SK-N-SH (cell line): Measurements from ENCODE around the gene PLA2G2D. TPM values are rescaled to one million over a fixed set of nuclear protein-coding genes. Genes with fewer than 3 reads are reported as not detected.

ENCODE experiments used
- CTCF ChIA-PET: fragments of 300-600, 350-600 bp; formaldehyde crosslinking; extraction: SDS; loops from one replicate; lab custom pipeline; 2021; lab: Yijun Ruan, JAX
- POLR2A ChIA-PET: fragments of 350-600 bp; sonication (Branson Sonifier 250); formaldehyde crosslinking; extraction: SDS; loops from one replicate; lab custom pipeline; 2020; ENCODE audit warnings: antibody characterized with exemption, inconsistent platforms; lab: Yijun Ruan, JAX
- DNase-seq: peaks from one replicate; pipeline ENCODE4 v3.0.0; 2012
- H2AFZ ChIP-seq: fragments of 200-600 bp; sonication (generic); 2 replicates; pipeline ENCODE4 v1.8.1; 2016; ENCODE audit warnings: antibody characterized with exemption, mild to moderate bottlenecking, low read depth
- H3F3A ChIP-seq: fragments of 200-600 bp; sonication (generic); replicated peaks from 2 replicates; pipeline ENCODE3; 2016; ENCODE audit warnings: antibody characterized with exemption, mild to moderate bottlenecking; ENCODE audit not compliant: insufficient read depth
- H3K27ac ChIP-seq, 2 experiments: fragments of 200-500 bp in 1 of 2; fragments of 200-600 bp in 1 of 2; sonication (Bioruptor generic) in 1 of 2; sonication (generic), shearing (Covaris generic) in 1 of 2; 2 replicates each; pipeline versions ENCODE4 v1.5.1 to v1.6.1; 2014 to 2016; ENCODE audit warnings: low read depth in 2 of 2, inconsistent platforms in 1 of 2, low read length in 1 of 2, mild to moderate bottlenecking in 1 of 2, mixed read lengths in 1 of 2
- H3K27me3 ChIP-seq: fragments of 200-600 bp; sonication (generic), shearing (Covaris generic); 2 replicates; pipeline ENCODE4 v1.6.1; 2016; ENCODE audit warnings: mixed run types; ENCODE audit not compliant: insufficient read depth
- H3K36me3 ChIP-seq, 2 experiments: fragments of 200-500 bp in 1 of 2; fragments of 200-600 bp in 1 of 2; sonication (Bioruptor generic) in 1 of 2; sonication (generic) in 1 of 2; replicated peaks in 1 of 2; 2 replicates each; pipeline versions ENCODE3 to v1.5.1; 2014 to 2016; ENCODE audit warnings: low read length in 1 of 2, mild to moderate bottlenecking in 1 of 2; ENCODE audit not compliant: insufficient read depth in 2 of 2, control insufficient read depth in 1 of 2
- H3K4me1 ChIP-seq, 2 experiments: fragments of 200-500 bp in 1 of 2; fragments of 200-600 bp in 1 of 2; sonication (Bioruptor generic) in 1 of 2; sonication (generic), shearing (Covaris generic) in 1 of 2; 2 replicates each; pipeline versions ENCODE4 v1.5.1 to v1.6.1; 2014 to 2016; ENCODE audit warnings: low read depth in 1 of 2, low read length in 1 of 2, mixed run types in 1 of 2; ENCODE audit not compliant: insufficient read depth in 2 of 2, control insufficient read depth in 1 of 2
- H3K4me2 ChIP-seq: fragments of 200-600 bp; sonication (generic), shearing (Covaris generic); 2 replicates; pipeline ENCODE4 v1.6.1; 2017; ENCODE audit warnings: mixed run types
- H3K4me3 ChIP-seq, 2 experiments: fragments of 200-500 bp in 1 of 2; fragments of 200-600 bp in 1 of 2; sonication (Bioruptor generic) in 1 of 2; sonication (generic), shearing (Covaris generic) in 1 of 2; 2 replicates each; pipeline versions ENCODE4 v1.5.1 to v1.8.1; 2014 to 2016; ENCODE audit warnings: low read depth in 2 of 2, inconsistent platforms in 1 of 2, low read length in 1 of 2, mild to moderate bottlenecking in 1 of 2, mixed read lengths in 1 of 2, moderate library complexity in 1 of 2
- H3K79me2 ChIP-seq: fragments of 200-600 bp; sonication (generic); 2 replicates; pipeline ENCODE4 v1.8.1; 2017; ENCODE audit warnings: mild to moderate bottlenecking; ENCODE audit not compliant: insufficient read depth
- H3K9ac ChIP-seq: fragments of 200-600 bp; sonication (generic); 2 replicates; pipeline ENCODE4 v1.6.1; 2017; ENCODE audit warnings: mixed run types
- H3K9me2 ChIP-seq: fragments of 200-600 bp; sonication (generic); 2 replicates; pipeline ENCODE4 v1.6.1; 2017; ENCODE audit warnings: mixed run types
- H3K9me3 ChIP-seq: fragments of 200-600 bp; sonication (generic); 2 replicates; pipeline ENCODE4 v1.6.1; 2017; ENCODE audit warnings: mixed run types, mild to moderate bottlenecking, moderate library complexity
- H4K20me1 ChIP-seq: fragments of 200-600 bp; sonication (generic); 2 replicates; pipeline ENCODE4 v1.6.1; 2017; ENCODE audit warnings: mild to moderate bottlenecking, mixed run types; ENCODE audit not compliant: insufficient read depth
- ELF1 ChIP-seq: IDR thresholded peaks from 2 replicates; pipeline ENCODE4 v1.4.0; 2012
- EP300 ChIP-seq, 2 experiments: IDR thresholded peaks; 2 replicates each; pipeline versions ENCODE4 v1.4.0 to v1.6.1; 2012; ENCODE audit warnings: borderline replicate concordance in 1 of 2, low read depth in 1 of 2, low read length in 1 of 2
- EZH2phosphoT487 ChIP-seq: fragments of 200-600 bp; sonication (generic); IDR thresholded peaks from 2 replicates; pipeline ENCODE4 v1.6.1; 2017; ENCODE audit warnings: low read depth, mixed run types, mild to moderate bottlenecking, antibody characterized with exemption, moderate library complexity, borderline replicate concordance
- FOSL2 ChIP-seq: IDR thresholded peaks from 2 replicates; pipeline ENCODE4 v1.4.0; 2012; ENCODE audit warnings: low read depth, mild to moderate bottlenecking, moderate library complexity, borderline replicate concordance
- FOXJ3 ChIP-seq: sonication (generic); formaldehyde crosslinking; IDR thresholded peaks from 2 replicates; pipeline ENCODE4 v1.5.1; 2020; ENCODE audit warnings: mild to moderate bottlenecking, missing genetic modification reagents
- FOXM1 ChIP-seq: IDR thresholded peaks from 2 replicates; pipeline ENCODE4 v1.4.0; 2012; ENCODE audit warnings: low read depth, mild to moderate bottlenecking
- GABPA ChIP-seq: IDR thresholded peaks from 2 replicates; pipeline ENCODE4 v1.4.0; 2012; ENCODE audit warnings: low read depth, mild to moderate bottlenecking
- GATA2 ChIP-seq: sonication (generic); formaldehyde crosslinking; IDR thresholded peaks from 2 replicates; pipeline ENCODE4 v1.5.0; 2020; ENCODE audit warnings: mild to moderate bottlenecking, missing genetic modification reagents
- NRF1 ChIP-seq: IDR thresholded peaks from 2 replicates; pipeline ENCODE4 v1.6.1; 2012; ENCODE audit warnings: low read depth, mild to moderate bottlenecking, low read length
- RAD21 ChIP-seq: IDR thresholded peaks from 2 replicates; pipeline ENCODE4 v1.6.1; 2012; ENCODE audit warnings: mild to moderate bottlenecking, low read length
- RCOR1 ChIP-seq: fragments of 150-350 bp; IDR thresholded peaks from 2 replicates; pipeline ENCODE4 v1.6.1; 2017; ENCODE audit warnings: antibody characterized with exemption, low read length
- RXRA ChIP-seq: IDR thresholded peaks from 2 replicates; pipeline ENCODE4 v1.4.0; 2012; ENCODE audit warnings: low read depth, mild to moderate bottlenecking, borderline replicate concordance
- TCF12 ChIP-seq: IDR thresholded peaks from 2 replicates; pipeline ENCODE4 v1.4.0; 2012
- TEAD4 ChIP-seq: IDR thresholded peaks from 2 replicates; pipeline ENCODE4 v1.4.0; 2012; ENCODE audit warnings: mild to moderate bottlenecking, borderline replicate concordance; ENCODE audit not compliant: insufficient read depth
- WGBS: methylation state at CpG from one replicate; pipeline ENCODE4 v1.1.6; 2017; ENCODE audit warnings: low lambda C conversion rate; 5-methylcytosine and 5-hydroxymethylcytosine counted together
- polyA plus RNA-seq, 3 experiments: library from polyadenylated mRNA; depleted of rRNA; stranded (reverse); fragments of >200 nt; gene quantifications; 2 replicates each; pipeline ENCODE4 v1.2.3, GENCODE V29; 2012
- TF ChIP-seq, protein P1 (sequence below): IDR thresholded peaks from 2 replicates; pipeline ENCODE4 v1.4.0; 2012; ENCODE audit warnings: low read depth
- TF ChIP-seq, protein P2 (sequence below): fragments of 150-350 bp; IDR thresholded peaks from 2 replicates; pipeline ENCODE4 v1.6.1; 2017; ENCODE audit warnings: antibody characterized with exemption, low read length, low read depth, borderline replicate concordance
- TF ChIP-seq, protein P3 (sequence below): fragments of 150-350 bp; IDR thresholded peaks from 2 replicates; pipeline ENCODE4 v1.6.1; 2016; ENCODE audit warnings: mild to moderate bottlenecking, low read depth, low read length
- TF ChIP-seq, protein P4 (sequence below): fragments of 200-600 bp; sonication (generic); IDR thresholded peaks from 2 replicates; pipeline ENCODE4 v1.6.1; 2017; ENCODE audit warnings: antibody characterized with exemption, mild to moderate bottlenecking, moderate library complexity
- TF ChIP-seq, protein P5 (sequence below): IDR thresholded peaks from 2 replicates; pipeline ENCODE4 v1.4.0; 2012; ENCODE audit warnings: low read depth, borderline replicate concordance

Gene PLA2G2D
- polyA plus RNA-seq, 1 of the 3 experiments (the other 2 are of a cell fraction): not detected

DNA sequence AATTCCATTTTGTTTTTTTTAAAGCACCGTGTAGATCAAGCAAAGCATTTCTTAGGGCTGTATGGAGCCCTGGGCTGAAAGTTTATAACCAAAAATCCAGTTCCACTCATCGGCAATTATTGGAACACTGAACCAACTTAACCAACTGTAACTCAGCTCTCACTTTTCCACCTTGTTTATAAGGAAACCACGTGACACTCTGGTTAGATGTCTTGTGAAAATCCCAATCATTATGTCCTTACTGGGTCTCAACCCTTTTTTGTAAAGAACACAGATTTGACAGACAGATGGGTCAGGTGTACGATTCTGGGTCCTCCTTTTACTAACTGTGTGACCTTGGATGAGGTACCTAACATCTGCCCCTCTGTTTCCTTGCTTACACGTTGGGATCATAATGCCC is 43.1 kb downstream of the PLA2G2D start:
- ChIA-PET CTCF (no interaction called here), POLR2A (no interaction called here)
- no peak for DNase-seq
- Histone ChIP-seq H3K27me3 (peaks cover 19% of the 10 kb centered on the region; the same call in 1 of the 2 replicates), H3K27ac (no peak overlapping the region), H3K4me1 (no peaks in the 10 kb centered on the region), H3K36me3 (no peaks in the 10 kb centered on the region), H3K9ac (no peak overlapping the region), H3K9me2 (no peaks in the 10 kb centered on the region), H3K79me2 (no peaks in the 10 kb centered on the region), H3K4me2 (no peak overlapping the region), H4K20me1 (no peaks in the 10 kb centered on the region), H3K9me3 (no peaks in the 10 kb centered on the region), H2AFZ (no peak overlapping the region), H3F3A (no peaks in the 10 kb centered on the region), H3K4me3 (no peak overlapping the region)
- TF ChIP-seq, protein P1, sequence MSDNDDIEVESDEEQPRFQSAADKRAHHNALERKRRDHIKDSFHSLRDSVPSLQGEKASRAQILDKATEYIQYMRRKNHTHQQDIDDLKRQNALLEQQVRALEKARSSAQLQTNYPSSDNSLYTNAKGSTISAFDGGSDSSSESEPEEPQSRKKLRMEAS: no peak
- TF ChIP-seq EP300 (IDR thresholded peaks at IDR 0.05; ENCODE audit: borderline replicate concordance in 1 of 2, low read depth in 1 of 2, low read length in 1 of 2) (no peak), FOSL2 (no peak), RCOR1 (no peak), FOXJ3 (no peak), FOXM1 (no peak), GABPA (no peak), TCF12 (no peak), NRF1 (no peak), RAD21 (no peak), ELF1 (no peak), TEAD4 (no peak), EZH2phosphoT487 (no peak), RXRA (no peak), GATA2 (CRISPR knock-in tag) (no peak)
- TF ChIP-seq, protein P2, sequence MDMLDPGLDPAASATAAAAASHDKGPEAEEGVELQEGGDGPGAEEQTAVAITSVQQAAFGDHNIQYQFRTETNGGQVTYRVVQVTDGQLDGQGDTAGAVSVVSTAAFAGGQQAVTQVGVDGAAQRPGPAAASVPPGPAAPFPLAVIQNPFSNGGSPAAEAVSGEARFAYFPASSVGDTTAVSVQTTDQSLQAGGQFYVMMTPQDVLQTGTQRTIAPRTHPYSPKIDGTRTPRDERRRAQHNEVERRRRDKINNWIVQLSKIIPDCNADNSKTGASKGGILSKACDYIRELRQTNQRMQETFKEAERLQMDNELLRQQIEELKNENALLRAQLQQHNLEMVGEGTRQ: no peak
- TF ChIP-seq, protein P3, sequence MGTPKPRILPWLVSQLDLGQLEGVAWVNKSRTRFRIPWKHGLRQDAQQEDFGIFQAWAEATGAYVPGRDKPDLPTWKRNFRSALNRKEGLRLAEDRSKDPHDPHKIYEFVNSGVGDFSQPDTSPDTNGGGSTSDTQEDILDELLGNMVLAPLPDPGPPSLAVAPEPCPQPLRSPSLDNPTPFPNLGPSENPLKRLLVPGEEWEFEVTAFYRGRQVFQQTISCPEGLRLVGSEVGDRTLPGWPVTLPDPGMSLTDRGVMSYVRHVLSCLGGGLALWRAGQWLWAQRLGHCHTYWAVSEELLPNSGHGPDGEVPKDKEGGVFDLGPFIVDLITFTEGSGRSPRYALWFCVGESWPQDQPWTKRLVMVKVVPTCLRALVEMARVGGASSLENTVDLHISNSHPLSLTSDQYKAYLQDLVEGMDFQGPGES: no peak
- TF ChIP-seq, protein P4, sequence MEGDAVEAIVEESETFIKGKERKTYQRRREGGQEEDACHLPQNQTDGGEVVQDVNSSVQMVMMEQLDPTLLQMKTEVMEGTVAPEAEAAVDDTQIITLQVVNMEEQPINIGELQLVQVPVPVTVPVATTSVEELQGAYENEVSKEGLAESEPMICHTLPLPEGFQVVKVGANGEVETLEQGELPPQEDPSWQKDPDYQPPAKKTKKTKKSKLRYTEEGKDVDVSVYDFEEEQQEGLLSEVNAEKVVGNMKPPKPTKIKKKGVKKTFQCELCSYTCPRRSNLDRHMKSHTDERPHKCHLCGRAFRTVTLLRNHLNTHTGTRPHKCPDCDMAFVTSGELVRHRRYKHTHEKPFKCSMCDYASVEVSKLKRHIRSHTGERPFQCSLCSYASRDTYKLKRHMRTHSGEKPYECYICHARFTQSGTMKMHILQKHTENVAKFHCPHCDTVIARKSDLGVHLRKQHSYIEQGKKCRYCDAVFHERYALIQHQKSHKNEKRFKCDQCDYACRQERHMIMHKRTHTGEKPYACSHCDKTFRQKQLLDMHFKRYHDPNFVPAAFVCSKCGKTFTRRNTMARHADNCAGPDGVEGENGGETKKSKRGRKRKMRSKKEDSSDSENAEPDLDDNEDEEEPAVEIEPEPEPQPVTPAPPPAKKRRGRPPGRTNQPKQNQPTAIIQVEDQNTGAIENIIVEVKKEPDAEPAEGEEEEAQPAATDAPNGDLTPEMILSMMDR: no peak
- TF ChIP-seq, protein P5, sequence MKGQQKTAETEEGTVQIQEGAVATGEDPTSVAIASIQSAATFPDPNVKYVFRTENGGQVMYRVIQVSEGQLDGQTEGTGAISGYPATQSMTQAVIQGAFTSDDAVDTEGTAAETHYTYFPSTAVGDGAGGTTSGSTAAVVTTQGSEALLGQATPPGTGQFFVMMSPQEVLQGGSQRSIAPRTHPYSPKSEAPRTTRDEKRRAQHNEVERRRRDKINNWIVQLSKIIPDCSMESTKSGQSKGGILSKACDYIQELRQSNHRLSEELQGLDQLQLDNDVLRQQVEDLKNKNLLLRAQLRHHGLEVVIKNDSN: no peak
- WGBS: 9% methylated on average over 5 of the region's 5 CpGs
